ENCODE data around the gene NRG2.

The NRG2 gene

DNA sequence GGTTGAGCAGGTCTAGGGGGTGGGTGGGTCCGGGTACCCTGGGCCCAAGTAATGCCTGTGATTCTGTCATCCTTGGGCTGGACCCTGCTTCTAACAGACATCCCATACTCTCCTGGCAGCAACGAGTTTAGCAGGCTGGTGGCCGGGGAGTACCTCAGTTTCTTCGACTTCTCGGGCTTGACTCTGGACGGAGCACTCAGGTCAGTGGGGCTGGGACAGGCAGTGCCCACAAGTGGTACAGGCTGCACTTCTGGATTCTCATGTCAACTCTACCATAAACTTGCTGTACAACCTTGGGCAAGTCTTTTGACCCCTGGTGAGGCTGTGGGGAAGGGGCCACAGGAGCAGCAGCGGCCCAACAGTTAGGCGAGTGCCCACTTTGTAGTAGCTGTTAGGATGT is 225.7 kb downstream of the NRG2 start:
- no peak for DNase-seq

DNA sequence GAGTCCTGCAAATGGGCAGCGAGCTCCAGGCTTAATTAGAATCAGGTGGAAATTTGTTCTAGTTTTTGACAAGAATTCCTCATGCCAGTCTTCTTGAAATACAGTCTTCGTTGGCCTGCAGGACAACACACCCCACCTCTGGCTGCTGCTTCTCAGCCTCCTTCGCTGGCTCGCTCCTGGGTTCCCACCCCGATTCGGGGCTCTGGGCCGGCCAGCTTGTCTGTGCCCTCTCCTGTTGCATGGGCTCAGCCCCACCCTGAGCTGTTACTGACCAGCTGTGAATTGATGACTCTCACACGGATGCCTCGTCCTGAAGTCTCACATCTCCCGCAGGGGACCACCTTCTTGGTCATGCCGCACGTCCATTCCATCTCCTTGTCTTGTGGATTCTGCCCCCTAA is 226.5 kb downstream of the NRG2 start:
- no peak for DNase-seq

DNA sequence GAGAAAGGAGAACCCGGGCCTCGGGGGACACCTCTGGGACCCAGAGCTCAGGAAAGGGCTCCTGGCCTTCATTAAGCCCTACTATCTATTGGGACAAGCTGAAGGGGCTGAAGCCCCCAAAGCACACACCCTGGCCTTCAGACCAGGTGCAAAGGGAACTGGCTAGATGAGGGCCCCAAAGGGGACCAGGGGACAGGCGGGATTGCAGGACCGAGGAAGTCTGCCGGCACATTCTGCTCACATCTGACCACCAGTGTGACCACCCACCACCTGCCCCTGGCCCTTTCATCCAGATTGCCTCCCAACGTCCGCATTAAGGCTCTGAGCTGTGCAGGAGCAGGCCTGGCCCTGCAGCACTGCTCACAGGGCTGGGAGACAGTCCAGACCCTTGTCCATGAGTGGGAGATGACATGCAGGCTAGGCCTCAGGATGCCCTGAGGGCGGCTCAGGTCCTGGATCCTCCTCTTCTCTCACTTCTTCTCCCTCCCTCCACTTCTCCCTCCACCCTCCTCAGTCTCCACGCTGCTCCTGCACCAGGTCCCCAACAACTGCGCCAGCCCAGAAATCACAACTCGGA is 228.3 kb downstream of the NRG2 start:
- DNase-seq: no peak

DNA sequence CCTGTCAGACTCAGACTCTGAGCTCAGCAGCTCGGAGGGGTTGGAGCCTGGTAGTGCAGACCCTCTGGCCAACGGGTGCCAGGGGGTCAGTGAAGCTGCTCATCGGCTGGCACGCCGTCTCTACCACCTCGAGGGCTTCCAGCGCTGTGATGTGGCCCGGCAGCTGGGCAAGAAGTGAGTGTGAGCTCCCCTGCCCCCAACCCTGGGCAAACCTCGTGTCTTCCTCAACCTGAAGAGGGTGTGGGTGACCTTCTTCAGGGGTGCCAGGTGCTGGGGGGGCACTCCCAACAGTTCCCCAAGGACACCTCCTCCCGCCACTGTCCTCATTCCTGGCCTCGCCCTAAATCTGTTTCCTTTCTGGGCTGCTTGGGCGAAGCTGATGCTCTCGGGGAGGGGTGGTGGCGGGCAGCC is 228.9 kb downstream of the NRG2 start:
- DNase-seq: no peak

DNA sequence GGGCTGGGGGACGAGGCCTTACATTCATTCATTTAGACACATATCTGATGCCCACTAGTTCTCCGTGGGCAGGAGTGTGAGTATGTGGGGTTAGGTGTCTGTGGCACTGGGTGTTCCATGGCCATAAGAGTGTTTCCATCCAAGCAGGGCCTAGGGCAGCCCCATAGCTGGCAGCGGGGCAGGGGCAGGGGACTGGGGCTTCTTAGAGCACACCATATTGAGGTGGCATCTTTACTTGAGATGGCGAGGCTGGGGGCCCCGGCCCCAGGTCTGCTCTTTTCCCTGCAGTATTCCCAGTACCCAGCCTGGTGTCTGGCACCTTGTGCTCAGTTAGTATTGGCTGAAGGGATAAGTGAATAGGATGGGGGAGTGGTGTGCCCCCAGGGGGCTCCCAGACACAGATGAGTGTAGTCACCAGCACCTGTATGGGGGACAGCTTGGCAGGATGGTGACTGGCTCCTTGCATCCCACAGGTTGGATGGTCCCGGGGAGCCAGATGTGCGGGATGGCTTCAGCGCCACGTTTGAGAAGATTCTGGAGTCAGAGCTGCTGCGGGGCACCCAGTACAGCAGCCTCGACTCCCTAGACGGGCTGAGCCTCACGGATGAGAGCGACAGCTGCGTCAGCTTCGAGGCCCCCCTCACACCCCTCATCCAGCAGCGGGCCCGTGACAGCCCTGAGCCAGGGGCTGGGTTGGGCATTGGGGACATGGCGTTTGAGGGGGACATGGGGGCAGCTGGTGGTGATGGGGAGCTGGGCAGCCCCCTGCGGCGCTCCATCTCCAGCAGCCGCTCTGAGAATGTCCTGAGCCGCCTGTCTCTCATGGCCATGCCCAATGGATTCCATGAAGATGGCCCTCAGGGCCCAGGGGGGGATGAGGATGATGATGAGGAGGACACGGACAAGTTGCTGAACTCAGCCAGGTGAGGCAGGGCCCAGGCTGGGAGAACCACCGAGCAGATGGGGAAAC is 230.0 kb downstream of the NRG2 start:
- DNase-seq: no peak

DNA sequence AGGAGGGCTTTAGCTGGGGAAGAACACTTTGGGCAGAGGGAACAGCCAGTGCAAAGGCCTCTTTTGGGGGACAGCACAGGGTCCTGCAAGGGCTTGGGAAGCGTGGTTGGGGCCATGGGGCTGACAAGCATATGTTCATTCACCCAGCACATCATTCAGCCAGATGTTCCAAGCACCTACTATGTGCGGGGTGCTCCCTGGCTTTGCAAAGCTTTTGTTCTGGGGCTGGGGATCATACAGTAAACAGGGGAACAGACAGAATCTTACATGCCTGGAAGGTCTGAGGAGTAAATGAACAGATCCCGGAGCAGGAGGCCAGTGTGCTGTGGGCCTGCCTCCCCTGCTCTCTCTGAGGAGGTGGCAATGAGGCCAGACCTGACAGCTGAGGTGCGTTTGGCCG is 230.8 kb downstream of the NRG2 start:
- no peak for DNase-seq

DNA sequence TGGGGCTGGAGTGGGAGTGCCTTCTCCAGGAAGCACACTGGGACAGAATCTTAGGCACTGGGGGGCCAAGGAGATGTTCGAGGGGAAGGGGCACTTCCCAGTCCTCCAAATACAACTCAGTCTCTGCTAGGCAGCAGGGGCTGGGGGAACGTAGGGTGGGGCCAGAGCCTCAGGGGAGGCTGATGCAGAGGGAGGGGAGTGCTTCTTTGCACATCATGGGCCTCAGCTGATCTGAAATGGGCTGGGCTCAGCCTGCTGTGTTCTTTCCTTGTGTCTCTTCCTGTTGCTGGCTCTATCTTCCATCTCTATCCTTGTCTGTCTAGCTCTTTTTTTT is 231.9 kb downstream of the NRG2 start:
- no peak for DNase-seq

DNA sequence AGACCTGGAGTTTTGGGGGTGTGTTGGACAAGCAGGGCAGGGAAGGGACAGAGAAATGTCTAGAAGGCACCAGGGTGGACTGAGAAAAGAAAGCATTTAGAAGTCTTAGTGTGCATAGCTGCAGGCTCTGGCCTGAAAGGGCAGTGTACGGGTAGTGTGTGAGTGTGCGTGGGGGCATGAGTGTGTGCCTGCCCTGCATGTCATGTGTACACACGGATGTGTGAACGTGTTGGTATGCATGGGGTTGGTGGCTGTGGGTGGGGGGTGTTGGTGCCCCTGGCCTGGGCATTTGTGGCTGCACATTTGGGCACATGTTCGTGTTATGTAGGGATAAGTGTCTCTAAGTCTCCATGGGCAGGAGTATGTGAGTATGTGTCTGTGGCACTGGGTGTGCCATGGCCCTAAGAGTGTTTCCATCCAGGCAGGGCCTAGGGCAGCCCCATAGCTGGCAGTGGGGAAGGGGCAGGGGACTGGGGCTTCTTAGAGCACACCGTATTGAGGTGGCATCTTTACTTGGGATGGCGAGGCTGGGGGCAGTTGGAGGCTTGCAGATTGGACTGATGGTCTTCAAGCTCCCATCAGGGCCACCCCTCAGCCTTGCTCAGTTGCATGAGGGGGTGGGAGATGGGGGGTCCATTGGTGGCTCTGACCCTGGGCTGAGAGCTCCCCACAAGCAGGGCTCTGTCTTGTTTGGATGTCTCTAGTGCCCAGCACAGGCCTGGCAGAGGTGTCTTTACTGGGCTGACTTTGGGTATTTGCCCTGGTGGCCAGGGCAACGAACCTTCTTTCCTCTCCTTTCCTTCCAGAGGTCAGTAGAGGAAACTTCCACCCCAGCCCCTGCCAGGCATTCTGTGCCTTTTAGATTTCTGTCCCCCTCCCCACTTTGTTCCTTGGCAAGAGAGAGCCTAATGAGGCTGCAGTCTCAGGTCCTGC is 232.5 kb downstream of the NRG2 start:
- peak in 14 of 56 donors; percentile 10 to 56 (median 34) for DNase-seq

DNA sequence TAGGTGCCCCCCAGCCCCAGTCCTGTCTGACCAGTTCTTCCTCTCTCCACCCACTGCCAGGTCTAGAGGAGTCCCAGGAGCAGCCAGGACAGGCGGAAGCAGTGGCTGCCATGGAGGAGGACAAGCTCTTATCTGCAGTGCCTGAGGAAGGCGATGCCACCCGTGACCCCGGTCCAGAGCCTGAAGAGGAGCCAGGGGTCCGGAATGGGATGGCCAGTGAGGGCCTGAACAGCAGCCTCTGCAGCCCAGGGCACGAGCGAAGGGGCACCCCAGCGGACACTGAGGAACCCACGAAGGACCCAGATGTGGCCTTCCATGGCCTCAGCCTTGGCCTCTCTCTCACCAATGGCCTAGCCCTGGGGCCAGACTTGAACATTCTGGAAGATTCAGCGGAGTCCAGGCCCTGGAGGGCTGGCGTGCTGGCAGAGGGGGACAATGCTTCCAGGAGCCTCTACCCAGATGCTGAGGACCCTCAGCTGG is 233.7 kb downstream of the NRG2 start:
- no peak for DNase-seq

DNA sequence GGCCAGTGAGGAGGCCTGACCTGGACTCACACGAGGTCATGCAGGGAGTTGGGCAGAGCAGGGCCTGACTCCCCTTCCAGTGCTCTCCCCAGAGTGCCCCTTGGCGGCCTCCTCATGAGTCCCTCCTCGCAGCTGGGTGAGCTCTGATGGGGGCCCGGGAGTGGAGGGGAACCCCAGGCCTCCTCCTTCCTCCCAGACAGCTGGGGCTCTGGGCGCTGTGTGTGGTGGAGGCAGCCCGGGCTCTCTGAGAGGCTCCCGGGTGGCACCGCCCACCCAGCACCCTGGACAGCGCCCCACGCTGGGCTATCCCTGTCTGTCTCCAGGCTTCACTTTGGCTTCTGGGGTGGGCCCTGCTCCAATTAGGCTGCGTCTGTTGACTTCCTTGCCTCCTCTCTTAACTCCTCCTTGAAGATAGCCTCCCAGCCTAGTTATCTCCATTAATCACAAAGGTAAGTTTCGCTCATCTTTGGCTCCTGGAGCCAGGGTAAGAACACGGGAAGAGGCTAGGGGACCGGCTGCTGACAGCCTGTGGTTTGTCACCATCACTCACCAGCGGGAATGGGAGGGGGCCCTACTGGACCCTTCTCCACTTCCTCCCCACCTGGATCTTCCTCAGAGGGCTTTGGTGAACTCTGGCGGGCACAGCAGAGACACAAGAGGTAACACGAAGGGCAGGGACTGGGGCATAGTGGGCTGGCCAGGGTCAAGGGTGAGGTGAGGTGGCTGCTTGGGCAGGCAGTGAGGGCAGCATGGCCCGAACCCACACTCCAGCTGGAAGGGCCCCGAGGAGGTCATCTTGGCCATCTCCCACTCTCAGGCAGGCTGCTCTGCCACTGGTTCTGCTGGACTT is 234.4 kb downstream of the NRG2 start:
- peak in 1 of 56 donors; percentile 22 for DNase-seq

DNA sequence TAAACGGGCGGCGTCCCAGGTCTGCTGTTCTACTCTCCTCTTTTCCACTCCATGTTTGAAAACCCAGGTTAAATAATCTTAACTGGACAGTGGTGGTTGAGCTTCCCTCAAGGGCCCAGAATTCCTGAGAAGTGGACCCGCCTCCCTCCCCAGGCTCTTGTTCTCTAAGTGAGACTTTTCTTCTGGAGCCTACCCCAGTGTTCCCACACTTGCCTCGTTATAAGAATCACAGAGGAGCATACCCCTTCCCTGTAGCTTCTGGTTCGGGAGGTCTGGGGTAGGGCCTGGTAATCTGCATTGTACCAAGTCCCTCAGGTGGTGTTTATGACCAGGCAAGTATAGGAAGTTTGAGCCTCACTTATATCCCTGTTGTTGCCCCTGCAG is 235.5 kb downstream of the NRG2 start:
- no peak for DNase-seq

DNA sequence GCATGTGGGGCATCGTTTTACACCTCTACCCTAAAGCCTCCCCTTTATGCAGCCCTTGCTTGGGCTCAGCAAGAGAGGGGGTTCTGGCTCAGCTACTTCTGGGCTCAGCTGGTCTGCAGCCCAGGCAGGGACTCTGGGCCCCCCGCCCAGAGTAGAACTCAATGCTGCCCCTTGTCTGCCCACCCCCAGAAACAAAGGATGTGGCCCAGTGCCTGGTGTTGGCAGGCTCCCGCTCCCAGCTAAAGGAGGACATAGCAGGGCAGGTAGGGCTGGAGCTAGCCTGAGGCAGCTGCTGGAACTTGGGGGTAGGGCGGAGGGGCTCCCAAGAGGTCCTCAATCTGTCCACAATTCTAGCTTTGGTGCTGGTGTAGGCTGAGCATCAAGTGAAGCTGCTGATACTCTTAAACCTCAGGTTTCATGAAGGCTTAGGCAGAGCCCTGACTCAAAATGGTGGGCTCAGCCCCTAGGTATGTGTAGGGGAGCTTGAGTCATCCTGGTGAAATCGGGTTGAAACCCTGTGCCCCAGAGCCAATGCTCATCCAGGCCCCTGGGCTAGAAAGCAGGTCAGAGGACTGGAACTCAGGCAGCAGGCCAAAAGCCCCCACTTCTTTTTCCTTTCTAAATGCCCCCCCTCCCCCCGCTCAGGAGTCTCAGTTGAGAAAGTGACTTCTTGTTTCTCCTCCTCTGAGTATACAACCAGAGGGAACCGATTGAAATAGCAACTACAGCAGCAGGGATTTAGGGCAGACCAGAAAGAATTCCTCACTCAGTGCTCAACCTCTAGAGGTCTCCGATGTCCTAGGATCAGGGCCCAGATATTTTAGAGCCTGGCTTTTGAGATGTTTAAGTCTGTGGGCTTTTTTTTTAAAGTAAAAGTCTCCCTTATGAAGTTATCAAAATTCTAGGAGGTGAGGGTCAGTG is 236.1 kb downstream of the NRG2 start:
- peak in 42 of 56 donors; percentile 10 to 81 (median 52) for DNase-seq

DNA sequence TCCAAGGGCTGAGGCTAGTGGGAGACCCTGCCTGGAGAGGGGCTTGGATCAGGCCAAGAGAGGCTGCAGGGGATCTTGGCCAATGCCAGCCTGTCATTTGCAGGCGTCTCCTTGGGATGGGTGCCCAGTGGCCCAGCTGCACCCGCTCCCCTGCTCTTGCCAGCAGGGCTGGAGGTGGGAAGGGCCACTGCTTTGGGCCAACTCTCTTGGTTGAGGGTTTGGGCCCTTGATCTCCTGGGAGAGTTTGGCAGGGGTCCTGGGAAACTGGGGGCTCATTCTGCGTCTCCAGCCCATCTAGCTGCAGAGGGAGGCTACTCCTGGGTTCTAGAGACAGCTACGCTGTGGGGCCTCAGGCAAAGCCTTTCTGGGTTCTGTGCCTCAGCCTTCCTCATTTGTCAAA is 237.0 kb downstream of the NRG2 start:
- peak in 48 of 56 donors; percentile 19 to 84 (median 57) for DNase-seq

DNA sequence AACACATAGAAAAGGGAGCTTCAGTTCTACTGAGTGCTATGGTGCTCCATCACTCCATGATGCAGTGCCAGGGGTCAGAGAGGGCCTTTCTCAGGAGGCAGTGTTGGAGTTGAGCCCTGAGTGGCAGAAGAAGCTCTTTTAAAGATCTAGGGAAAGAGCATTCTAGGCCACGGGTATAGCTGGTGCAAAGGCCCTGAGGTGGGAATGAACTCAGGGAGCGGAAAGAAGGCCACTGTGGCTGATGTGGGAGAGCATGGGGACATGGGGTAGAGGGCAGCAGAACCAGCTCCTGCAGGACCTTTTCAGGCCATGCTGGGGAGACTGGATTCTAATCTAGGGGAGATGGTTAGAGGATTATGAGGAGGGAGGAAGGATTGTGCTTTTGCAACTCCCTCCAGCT is 237.6 kb downstream of the NRG2 start:
- DNase-seq: no peak

DNA sequence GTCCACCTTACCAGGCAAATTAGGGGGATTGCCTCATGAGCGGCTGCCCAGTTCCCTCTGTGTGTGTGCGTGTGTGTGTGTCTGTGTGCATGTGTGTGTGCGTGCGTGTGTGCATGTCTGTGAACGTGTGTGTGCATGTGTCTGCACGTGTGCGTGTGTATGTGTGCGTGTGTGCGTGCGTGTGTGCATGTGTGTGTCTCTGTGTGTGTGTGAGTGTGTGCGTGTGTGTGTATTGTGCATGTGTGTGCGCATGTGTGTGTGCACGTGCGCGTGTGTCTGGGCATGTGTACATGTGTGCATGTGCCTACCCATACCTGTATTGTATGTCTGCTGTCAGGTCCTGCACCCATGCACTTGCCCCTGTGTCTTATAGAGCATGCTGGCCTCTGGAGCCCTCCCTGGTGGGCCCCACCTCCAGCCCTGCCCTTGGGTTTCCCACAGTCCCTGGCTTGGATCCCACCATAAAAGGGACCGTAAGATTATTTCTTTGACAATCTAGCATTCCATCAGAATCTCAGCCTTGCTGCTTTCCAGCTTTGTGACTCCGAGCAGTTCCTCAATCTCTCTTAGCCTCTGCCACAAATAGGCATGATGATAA is 238.2 kb downstream of the NRG2 start:
- no peak for DNase-seq

DNA sequence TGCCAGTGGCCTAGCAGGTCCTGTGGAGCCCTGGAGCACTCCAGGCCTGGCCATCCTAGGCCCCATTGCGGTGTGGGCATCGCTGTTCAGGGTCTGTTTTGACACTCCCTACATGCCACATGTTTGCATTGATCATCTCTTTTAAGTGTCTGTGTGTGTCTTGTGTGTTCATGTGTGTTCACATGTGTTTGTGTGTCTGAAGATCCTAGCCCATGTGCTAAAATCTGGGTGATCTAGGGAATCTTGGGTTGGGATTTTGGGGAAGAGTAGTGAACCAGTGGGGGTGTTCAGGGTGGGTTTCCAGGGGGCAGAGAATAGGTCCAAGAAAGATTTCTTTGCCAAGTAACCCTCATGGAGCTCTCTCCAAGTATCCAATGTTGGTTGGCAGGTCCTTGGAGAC is 239.1 kb downstream of the NRG2 start:
- no peak for DNase-seq

DNA sequence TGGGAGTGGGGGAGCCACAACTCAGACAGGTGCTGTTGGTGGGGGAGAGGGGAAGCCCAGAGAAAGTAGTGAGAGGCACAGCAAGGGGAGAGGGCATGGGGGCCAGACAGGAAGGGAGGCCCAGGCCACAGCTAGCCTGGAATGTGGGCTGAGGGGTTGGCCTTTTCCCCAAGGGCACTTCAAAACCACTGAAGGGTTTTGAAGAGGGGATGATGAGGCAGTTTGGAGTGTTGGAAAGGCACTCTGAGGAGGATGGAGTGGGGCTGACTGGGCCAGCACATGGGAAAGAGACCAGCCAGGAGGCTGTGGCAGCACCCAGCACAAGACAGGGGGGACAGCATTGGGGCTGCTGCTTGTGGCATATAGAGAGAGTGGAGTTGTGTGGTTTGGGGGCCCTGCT is 243.7 kb downstream of the NRG2 start:
- no peak for DNase-seq

DNA sequence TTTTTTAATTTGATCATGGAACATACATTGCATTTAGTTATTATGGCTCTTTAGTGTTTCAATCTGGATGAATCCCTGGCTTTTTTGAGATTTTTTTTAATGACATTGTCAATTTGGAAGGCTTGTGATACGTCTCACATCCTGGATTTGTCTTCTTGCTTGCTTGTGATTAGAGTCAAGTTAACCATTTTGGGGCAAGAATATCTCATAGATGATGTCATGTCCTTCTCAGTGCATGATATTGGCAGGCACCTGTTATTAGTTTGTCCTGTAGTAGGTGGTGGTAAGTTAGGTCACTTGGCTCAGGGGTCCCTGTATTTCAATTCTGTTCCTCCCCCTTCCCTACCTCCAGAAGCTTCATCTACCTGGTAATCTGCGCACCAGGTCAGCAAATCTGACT is 244.2 kb downstream of the NRG2 start:
- no peak for DNase-seq

DNA sequence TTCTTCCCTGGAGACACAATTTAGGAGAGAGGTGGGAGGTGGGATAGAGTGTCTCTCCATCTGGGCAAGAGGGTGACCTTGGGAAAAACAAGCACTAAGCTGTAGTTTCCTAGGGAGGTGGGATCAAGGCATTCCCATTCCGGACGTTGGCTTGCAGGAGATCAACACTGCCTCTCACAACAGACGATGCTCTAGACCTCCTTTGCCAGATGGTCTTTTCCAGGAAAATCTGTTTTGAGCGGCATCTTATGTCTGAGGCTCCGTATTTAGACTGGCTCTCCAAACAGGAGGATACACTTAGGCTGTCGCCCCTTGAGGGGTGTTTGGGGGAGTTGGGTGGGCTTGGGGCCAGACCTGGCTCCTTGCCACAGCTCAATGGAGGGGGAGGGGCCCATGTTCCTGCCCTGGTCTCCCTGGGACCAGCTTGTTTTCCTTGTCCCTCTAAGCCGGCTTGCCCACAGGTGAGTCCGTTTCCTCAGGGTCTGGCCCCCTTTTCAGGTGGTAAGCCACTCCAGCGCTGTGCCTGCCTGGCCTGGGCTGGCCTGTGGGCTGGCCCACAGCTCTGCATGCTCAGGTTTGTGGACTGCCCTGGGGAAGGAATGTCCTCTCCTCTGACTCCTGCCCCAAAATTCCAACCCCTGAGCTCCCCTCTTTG is 245.1 kb downstream of the NRG2 start:
- DNase-seq: no peak
